Measurements from ENCODE around the gene ASAP3.

The ASAP3 gene

GRCh38 chr1:23460519-23460918 is 23.5 kb downstream of the ASAP3 start:
- no peak for TF ChIP-seq CTCF (conservative IDR thresholded peaks at IDR 0.05; ENCODE audit: control insufficient read depth, insufficient read depth, low read depth, low read length)
- DNase-seq (ENCODE audit: low read depth), result no peak
- no peak overlapping the region for H3K4me3 ChIP-seq (ENCODE audit: control insufficient read depth, low read depth, low read length)

- DNase-seq (ENCODE audit: low read depth), result no peak
- no peak for TF ChIP-seq CTCF (conservative IDR thresholded peaks at IDR 0.05; ENCODE audit: control insufficient read depth, insufficient read depth, low read depth, low read length)
- no peak overlapping the region for H3K4me3 ChIP-seq (ENCODE audit: control insufficient read depth, low read depth, low read length)
Observed at GRCh38 chr1:23459338-23459757, 24.6 kb downstream of the ASAP3 start.

- H3K4me3 ChIP-seq (ENCODE audit: control insufficient read depth, low read depth, low read length), result no peak overlapping the region
- TF ChIP-seq CTCF (conservative IDR thresholded peaks at IDR 0.05; ENCODE audit: control insufficient read depth, insufficient read depth, low read depth, low read length), result no peak
- peak; percentile 87 for DNase-seq (ENCODE audit: low read depth)
Observed at GRCh38 chr1:23456226-23456625, 27.8 kb downstream of the ASAP3 start.

GRCh38 chr1:23453455-23454000 is 30.5 kb downstream of the ASAP3 start:
- no peak overlapping the region for H3K4me3 ChIP-seq (ENCODE audit: control insufficient read depth, low read depth, low read length)
- TF ChIP-seq CTCF (conservative IDR thresholded peaks at IDR 0.05; ENCODE audit: control insufficient read depth, insufficient read depth, low read depth, low read length), result no peak
- DNase-seq (ENCODE audit: low read depth), result no peak

- DNase-seq (ENCODE audit: low read depth), result no peak
- TF ChIP-seq CTCF (conservative IDR thresholded peaks at IDR 0.05; ENCODE audit: control insufficient read depth, insufficient read depth, low read depth, low read length), result no peak
- no peak overlapping the region for H3K4me3 ChIP-seq (ENCODE audit: control insufficient read depth, low read depth, low read length)
Observed at GRCh38 chr1:23452011-23452411, 32.0 kb downstream of the ASAP3 start.

GRCh38 chr1:23451441-23451840 is 32.5 kb downstream of the ASAP3 start:
- no peak overlapping the region for H3K4me3 ChIP-seq (ENCODE audit: control insufficient read depth, low read depth, low read length)
- TF ChIP-seq CTCF (conservative IDR thresholded peaks at IDR 0.05; ENCODE audit: control insufficient read depth, insufficient read depth, low read depth, low read length), result no peak
- DNase-seq (ENCODE audit: low read depth), result no peak

- no peak for TF ChIP-seq CTCF (conservative IDR thresholded peaks at IDR 0.05; ENCODE audit: control insufficient read depth, insufficient read depth, low read depth, low read length)
Observed at GRCh38 chr1:23450894-23451293, 33.1 kb downstream of the ASAP3 start.

More at GRCh38 chr1:23450894-23451293, 33.1 kb downstream of the ASAP3 start:
- H3K4me3 ChIP-seq (ENCODE audit: control insufficient read depth, low read depth, low read length), result no peak overlapping the region
- DNase-seq (ENCODE audit: low read depth), result no peak

Data from fibroblast of mammary gland (primary cell).